ENCODE measurements around the gene UBE2C.

DNA sequence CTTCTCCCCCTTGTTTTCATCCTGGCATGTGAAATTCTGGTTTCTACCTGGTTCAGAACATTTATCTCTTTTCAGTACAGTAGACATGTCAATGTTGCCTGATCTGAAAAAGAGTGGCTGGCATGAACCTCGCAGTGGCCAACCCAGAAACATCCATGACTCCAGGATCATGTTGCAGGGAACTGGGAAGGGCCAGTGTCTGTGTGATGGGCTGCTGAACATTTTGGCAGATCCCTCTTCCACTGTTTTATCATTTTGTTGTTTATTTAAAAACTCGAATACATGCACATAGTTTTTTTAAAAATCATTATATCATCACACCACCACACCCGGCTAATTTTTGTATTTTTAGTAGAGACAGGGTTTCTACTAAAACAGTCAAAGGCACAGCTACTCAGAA lies 39.8 kb upstream of the UBE2C start:
- TF ChIP-seq, protein P1, sequence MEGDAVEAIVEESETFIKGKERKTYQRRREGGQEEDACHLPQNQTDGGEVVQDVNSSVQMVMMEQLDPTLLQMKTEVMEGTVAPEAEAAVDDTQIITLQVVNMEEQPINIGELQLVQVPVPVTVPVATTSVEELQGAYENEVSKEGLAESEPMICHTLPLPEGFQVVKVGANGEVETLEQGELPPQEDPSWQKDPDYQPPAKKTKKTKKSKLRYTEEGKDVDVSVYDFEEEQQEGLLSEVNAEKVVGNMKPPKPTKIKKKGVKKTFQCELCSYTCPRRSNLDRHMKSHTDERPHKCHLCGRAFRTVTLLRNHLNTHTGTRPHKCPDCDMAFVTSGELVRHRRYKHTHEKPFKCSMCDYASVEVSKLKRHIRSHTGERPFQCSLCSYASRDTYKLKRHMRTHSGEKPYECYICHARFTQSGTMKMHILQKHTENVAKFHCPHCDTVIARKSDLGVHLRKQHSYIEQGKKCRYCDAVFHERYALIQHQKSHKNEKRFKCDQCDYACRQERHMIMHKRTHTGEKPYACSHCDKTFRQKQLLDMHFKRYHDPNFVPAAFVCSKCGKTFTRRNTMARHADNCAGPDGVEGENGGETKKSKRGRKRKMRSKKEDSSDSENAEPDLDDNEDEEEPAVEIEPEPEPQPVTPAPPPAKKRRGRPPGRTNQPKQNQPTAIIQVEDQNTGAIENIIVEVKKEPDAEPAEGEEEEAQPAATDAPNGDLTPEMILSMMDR (conservative IDR thresholded peaks at IDR 0.05; ENCODE audit: low read depth, low read length) = no peak
- no peak for TF ChIP-seq EZH2 (IDR thresholded peaks at IDR 0.05; ENCODE audit: borderline replicate concordance, low read depth, low read length, poor library complexity, severe bottlenecking)

Measured in A673 (cell line).